ENCODE data around the gene IRF5. TPM values are rescaled to one million over a fixed set of nuclear protein-coding genes. Genes with fewer than 3 reads are reported as not detected.
"Not testable (repeated sequence)": the region's sequence is repeated elsewhere in the genome, so short reads cannot be mapped to it uniquely, and the experiment has no call there.

Gene IRF5
- total RNA-seq, 2 donors from 2014 or later, result 6.0 to 10.6 TPM

GRCh38 chr7:128941323-128941890 lies 3.7 kb downstream of the IRF5 start:
- DNase-seq (ENCODE audit: low spot score), result no peak
- no peak overlapping the region for H3K4me3 ChIP-seq
- no peaks in the 10 kb centered on the region for H3K36me3 ChIP-seq
- H3K27ac ChIP-seq, result no peak overlapping the region
- 85% methylated on average over 15 of the region's 15 CpGs for WGBS
- intact Hi-C loops (cut with DNase I), result no loop called here
- H3K4me1 ChIP-seq (replicated peaks), result peaks cover 5% of the 10 kb centered on the region
- no peaks in the 10 kb centered on the region for H3K9me3 ChIP-seq
- TF ChIP-seq POLR2AphosphoS5 (IDR thresholded peaks at IDR 0.05) (no peak), POLR2A (IDR thresholded peaks at IDR 0.05) (no peak)
- TF ChIP-seq, protein P1, sequence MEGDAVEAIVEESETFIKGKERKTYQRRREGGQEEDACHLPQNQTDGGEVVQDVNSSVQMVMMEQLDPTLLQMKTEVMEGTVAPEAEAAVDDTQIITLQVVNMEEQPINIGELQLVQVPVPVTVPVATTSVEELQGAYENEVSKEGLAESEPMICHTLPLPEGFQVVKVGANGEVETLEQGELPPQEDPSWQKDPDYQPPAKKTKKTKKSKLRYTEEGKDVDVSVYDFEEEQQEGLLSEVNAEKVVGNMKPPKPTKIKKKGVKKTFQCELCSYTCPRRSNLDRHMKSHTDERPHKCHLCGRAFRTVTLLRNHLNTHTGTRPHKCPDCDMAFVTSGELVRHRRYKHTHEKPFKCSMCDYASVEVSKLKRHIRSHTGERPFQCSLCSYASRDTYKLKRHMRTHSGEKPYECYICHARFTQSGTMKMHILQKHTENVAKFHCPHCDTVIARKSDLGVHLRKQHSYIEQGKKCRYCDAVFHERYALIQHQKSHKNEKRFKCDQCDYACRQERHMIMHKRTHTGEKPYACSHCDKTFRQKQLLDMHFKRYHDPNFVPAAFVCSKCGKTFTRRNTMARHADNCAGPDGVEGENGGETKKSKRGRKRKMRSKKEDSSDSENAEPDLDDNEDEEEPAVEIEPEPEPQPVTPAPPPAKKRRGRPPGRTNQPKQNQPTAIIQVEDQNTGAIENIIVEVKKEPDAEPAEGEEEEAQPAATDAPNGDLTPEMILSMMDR (IDR thresholded peaks at IDR 0.05), result no peak
- H3K27me3 ChIP-seq (replicated peaks; ENCODE audit: insufficient read depth), result no peaks in the 10 kb centered on the region

DNA sequence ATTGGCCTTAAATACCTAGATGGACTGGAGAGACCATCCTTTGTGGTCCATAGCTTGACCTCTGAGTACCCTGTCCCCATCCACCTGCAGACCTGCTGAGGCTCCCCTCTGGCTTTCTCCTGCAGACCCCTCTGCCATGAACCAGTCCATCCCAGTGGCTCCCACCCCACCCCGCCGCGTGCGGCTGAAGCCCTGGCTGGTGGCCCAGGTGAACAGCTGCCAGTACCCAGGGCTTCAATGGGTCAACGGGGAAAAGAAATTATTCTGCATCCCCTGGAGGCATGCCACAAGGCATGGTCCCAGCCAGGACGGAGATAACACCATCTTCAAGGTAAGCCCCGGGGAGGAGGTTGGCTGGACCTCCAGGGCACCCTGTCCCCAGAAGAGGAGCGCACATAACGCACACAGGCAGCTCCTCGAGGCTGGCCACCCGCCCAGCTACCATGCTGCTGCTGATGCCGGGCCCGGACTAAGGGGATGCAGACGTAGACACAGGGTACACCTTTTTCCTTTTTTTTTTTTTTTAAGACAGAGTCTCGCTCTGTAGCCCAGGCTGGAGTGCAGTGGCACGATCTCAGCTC lies 4.3 kb downstream of the IRF5 start:
- 83% methylated on average over 16 of the region's 16 CpGs for WGBS
- peaks cover 5% of the 10 kb centered on the region for H3K4me1 ChIP-seq (replicated peaks)
- intact Hi-C loops (cut with DNase I), result no loop called here

DNA sequence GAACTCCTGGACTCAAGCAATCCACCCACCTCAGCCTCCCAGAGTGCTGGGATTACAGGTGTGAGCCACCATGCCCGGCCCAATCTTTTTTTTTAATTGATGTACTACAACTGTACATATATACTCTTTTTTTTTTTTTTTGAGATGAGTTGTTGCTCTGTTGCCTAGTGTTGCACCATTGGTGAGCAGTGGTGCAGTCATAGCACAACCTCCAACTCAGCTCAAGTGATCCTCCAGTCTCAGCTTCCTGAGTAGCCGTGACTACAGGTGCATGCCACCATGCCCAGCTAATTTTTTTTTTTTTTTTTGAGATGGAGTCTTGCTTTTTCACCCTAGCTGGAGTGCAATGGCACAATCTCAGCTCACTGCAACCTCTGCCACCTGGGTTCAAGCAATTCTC lies 5.5 kb downstream of the IRF5 start:
- intact Hi-C loops (cut with DNase I); H3K27me3 ChIP-seq (replicated peaks; ENCODE audit: insufficient read depth); H3K27ac ChIP-seq; H3K36me3 ChIP-seq; H3K4me3 ChIP-seq; DNase-seq (ENCODE audit: low spot score); H3K4me1 ChIP-seq (replicated peaks); H3K9me3 ChIP-seq: not testable (repeated sequence)
- WGBS, result 95% methylated on average over 2 of the region's 2 CpGs

More for the DNA sequence above, 4.3 kb downstream of the IRF5 start:
- no peaks in the 10 kb centered on the region for H3K27me3 ChIP-seq (replicated peaks; ENCODE audit: insufficient read depth)
- H3K36me3 ChIP-seq, result no peaks in the 10 kb centered on the region
- TF ChIP-seq, protein P1 (IDR thresholded peaks at IDR 0.05), result no peak
- no peak for TF ChIP-seq POLR2AphosphoS5 (IDR thresholded peaks at IDR 0.05)
- TF ChIP-seq POLR2A (IDR thresholded peaks at IDR 0.05), result no peak
- no peak for DNase-seq (ENCODE audit: low spot score)
- no peaks in the 10 kb centered on the region for H3K9me3 ChIP-seq
- H3K4me3 ChIP-seq, result no peak overlapping the region
- no peak overlapping the region for H3K27ac ChIP-seq

DNA sequence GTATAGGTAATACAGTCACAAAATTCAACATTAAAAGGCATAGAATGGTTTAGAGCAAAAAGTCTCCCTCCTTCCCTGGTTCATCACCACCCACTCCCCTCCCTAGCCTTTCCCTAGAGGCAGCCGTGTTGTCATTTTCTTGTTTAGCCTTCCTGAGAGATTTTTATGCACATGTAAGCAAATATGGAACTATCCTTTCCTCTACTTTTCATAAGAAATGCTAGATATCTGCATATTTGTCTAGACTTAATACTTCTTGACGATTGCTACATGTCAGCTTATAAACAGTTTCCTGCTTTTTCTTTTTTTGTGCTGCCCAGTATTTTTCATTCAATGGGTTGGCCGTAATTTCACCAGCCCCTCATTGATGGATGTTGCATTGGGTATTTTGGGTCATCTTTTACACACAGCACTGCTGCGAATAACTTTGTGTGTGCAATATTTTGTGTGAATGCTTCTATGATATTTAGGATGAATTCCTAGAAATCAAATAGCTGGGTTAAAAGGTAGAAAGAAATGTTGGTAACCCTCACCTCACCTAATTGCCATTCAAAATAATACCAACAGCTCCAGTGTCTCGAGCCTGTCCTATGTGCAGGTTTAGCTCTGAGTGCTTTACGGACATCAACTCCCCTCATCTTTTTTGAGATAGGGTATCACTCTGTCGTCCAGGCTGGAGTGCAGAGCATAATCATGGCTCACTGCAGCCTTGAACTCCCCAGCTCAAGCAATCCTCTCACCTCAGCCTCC lies 6.9 kb downstream of the IRF5 start:
- no peaks in the 10 kb centered on the region for H3K27me3 ChIP-seq (replicated peaks; ENCODE audit: insufficient read depth)
- WGBS, result 67% methylated on average over 7 of the region's 7 CpGs
- intact Hi-C loops (cut with DNase I), result no loop called here
- DNase-seq (ENCODE audit: low spot score), result no peak
- no peak for TF ChIP-seq POLR2A (IDR thresholded peaks at IDR 0.05)
- no peak for TF ChIP-seq POLR2AphosphoS5 (IDR thresholded peaks at IDR 0.05)
- TF ChIP-seq, protein P1 (IDR thresholded peaks at IDR 0.05), result no peak
- no peaks in the 10 kb centered on the region for H3K36me3 ChIP-seq
- H3K4me1 ChIP-seq (replicated peaks), result no peaks in the 10 kb centered on the region
- no peak overlapping the region for H3K27ac ChIP-seq
- no peak overlapping the region for H3K4me3 ChIP-seq
- no peaks in the 10 kb centered on the region for H3K9me3 ChIP-seq

- H3K4me1 ChIP-seq (replicated peaks), result no peaks in the 10 kb centered on the region
- 91% methylated on average over 19 of the region's 21 CpGs for WGBS
- no peak overlapping the region for H3K4me3 ChIP-seq
- no peaks in the 10 kb centered on the region for H3K36me3 ChIP-seq
- no peaks in the 10 kb centered on the region for H3K9me3 ChIP-seq
- DNase-seq (ENCODE audit: low spot score), result no peak
- intact Hi-C loops (cut with DNase I), result no loop called here
- H3K27ac ChIP-seq, result no peak overlapping the region
- no peaks in the 10 kb centered on the region for H3K27me3 ChIP-seq (replicated peaks; ENCODE audit: insufficient read depth)
- TF ChIP-seq, protein P1 (IDR thresholded peaks at IDR 0.05), result no peak
- TF ChIP-seq POLR2A (IDR thresholded peaks at IDR 0.05) (no peak), POLR2AphosphoS5 (IDR thresholded peaks at IDR 0.05) (no peak)
These were observed 8.1 kb downstream of the IRF5 start for GRCh38 chr7:128945668-128946366.
